HUES64 (cell line): ENCODE results near the gene GCSH.

ENCODE experiments used
- H3K27ac ChIP-seq: 2 replicates; pipeline ENCODE4 v1.7.0; 2013; ENCODE audit warnings: low read depth, low read length, inconsistent platforms
- H3K27me3 ChIP-seq: 2 replicates; pipeline ENCODE4 v1.6.1; 2013; ENCODE audit warnings: mild to moderate bottlenecking, low read length; ENCODE audit not compliant: insufficient read depth
- H3K36me3 ChIP-seq: 2 replicates; pipeline ENCODE4 v1.6.1; 2013; ENCODE audit warnings: mild to moderate bottlenecking, low read length; ENCODE audit not compliant: insufficient read depth
- H3K4me1 ChIP-seq: 2 replicates; pipeline ENCODE4 v1.6.1; 2013; ENCODE audit warnings: mild to moderate bottlenecking, low read length, moderate library complexity; ENCODE audit not compliant: insufficient read depth
- H3K4me3 ChIP-seq: 2 replicates; pipeline ENCODE4 v1.5.1; 2013; ENCODE audit warnings: mild to moderate bottlenecking, low read length, moderate library complexity
- H3K9ac ChIP-seq: 2 replicates; pipeline ENCODE4 v1.6.1; 2013; ENCODE audit warnings: mild to moderate bottlenecking, low read depth, low read length
- H3K9me3 ChIP-seq: 2 replicates; pipeline ENCODE4 v1.6.1; 2013; ENCODE audit warnings: low read depth, low read length; ENCODE audit not compliant: insufficient read depth
- WGBS: fragments of 150-250, 120-280 bp; methylation state at CpG from one replicate; pipeline ENCODE4 v1.1.7; 2013; ENCODE audit warnings: missing lambda C conversion rate; 5-methylcytosine and 5-hydroxymethylcytosine counted together

GCSH gene

DNA sequence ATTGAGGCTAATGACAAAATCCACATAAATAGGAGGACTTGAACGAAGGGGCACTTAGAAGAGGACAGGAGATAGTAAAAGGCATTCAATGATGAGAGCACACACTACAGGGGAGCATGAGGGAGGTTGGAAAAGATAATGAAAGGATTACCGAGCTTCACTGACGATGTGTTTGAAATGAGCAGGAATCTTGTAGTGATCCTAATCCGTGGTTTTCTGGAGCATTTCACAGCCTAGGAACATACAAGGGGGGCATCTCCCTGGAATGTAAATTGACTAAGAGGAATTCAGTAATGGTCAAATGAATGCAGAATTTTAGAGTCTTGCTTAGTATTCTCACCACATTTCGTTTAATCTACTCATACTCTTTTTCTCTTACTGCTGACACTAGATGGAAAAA lies 55.4 kb downstream of the GCSH start:
- H3K9me3 ChIP-seq = no peaks in the 10 kb centered on the region
- H3K27ac ChIP-seq = no peak overlapping the region; the same call in 1 of the 2 replicates
- no peaks in the 10 kb centered on the region; the same call in 1 of the 2 replicates for H3K4me1 ChIP-seq
- 82% methylated on average over 5 of the region's 5 CpGs for WGBS
- no peak overlapping the region for H3K4me3 ChIP-seq
- H3K36me3 ChIP-seq = peaks cover 78% of the 10 kb centered on the region
- H3K9ac ChIP-seq = no peak overlapping the region; the same call in 1 of the 2 replicates
- no peaks in the 10 kb centered on the region for H3K27me3 ChIP-seq

DNA sequence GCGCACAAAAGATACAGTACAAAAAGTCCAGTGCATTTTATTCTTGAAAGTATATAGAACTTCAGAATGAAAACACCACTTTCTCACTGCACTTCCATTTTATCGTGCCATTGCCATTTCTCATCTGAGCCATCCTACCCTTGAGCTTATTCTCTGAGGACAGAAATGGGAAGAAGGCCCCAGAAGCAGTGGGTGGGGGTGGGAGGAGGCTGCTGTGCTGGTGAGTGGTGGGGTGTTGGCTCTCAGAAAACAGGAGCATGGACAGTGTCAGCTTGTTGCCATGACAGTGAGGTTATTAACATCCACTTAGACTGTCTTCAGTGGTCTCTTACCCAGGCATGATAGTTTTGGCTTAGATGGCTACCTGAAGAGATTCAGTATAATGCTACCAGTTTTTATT lies 56.1 kb downstream of the GCSH start:
- H3K36me3 ChIP-seq = peaks cover 71% of the 10 kb centered on the region
- 100% methylated on average over 2 of the region's 2 CpGs for WGBS

DNA sequence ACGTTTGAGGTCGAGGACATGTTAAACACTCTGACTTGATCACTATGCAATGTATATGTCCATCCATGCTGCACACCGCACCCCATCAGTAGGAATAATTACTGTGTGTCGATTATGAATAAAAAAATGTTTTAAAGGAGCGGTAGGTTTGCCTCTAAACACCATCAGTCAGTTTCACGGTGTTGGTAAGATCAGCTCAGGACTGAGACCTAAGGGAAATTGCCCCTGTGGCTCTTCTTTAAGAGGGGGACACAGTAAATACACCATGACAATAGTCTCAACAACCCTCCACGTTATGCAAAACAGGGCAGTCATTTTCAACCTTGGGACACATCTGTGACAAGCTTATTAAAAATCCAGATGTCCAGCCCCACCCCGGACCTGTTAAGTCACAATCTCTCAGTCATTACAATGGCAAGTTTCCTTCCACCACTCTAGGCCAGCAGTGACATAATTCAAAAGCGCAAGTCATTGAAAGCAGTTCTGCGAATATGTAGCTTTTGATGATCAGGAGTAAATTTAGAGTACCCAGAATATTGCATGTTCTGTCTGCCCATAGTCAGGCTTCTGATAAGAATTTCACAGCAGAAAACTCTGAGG lies 59.3 kb downstream of the GCSH start:
- H3K9me3 ChIP-seq = peaks cover 4% of the 10 kb centered on the region; the same call in 1 of the 2 replicates
- WGBS = 35% methylated on average over 10 of the region's 10 CpGs
- no peaks in the 10 kb centered on the region; the same call in 1 of the 2 replicates for H3K4me1 ChIP-seq
- H3K9ac ChIP-seq = peak overlapping the region; percentile 95
- H3K4me3 ChIP-seq = peak overlapping the region; percentile 89
- no peaks in the 10 kb centered on the region for H3K27me3 ChIP-seq
- H3K36me3 ChIP-seq = peaks cover 41% of the 10 kb centered on the region
- H3K27ac ChIP-seq = no peak overlapping the region

More for the DNA sequence above, 56.1 kb downstream of the GCSH start:
- H3K9ac ChIP-seq = no peak overlapping the region
- H3K4me1 ChIP-seq = no peaks in the 10 kb centered on the region; the same call in 1 of the 2 replicates
- no peak overlapping the region for H3K27ac ChIP-seq
- H3K9me3 ChIP-seq = no peaks in the 10 kb centered on the region
- H3K4me3 ChIP-seq = no peak overlapping the region
- no peaks in the 10 kb centered on the region for H3K27me3 ChIP-seq

DNA sequence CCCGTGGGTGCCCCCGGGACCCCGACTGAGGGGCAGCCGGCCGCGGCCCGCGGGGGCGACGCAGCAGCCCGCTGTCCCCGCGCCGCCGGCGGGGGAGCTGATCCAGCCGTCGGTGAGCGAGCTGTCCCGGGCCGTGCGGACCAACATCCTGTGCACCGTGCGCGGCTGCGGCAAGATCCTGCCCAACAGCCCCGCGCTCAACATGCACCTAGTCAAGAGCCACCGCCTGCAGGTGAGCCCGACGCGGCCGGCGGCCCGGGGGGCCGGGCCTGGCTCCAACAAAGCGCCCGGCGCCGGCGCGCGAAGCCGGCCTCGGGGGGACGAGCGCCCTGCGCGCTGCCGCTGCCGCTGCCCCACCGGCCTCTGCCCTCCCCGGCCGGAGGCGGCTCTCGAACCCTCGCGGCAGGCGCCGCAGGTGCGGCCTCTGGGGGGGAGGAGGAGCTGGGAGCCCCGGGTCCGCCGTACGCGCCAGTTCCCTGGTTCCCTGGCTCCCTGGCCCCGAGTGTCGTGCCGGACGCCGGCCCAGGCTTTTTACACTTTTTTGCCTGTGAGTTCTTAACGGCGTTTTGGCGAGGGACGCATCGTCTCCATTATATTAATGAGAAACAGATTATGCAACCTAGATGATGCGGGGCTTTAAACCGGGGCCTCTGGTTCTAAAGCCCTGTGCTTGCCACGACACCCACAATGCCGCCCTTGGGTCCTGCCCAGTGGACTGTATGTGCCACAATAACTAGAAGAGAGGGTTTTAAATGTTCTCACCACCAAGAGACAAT lies 60.0 kb downstream of the GCSH start:
- Histone ChIP-seq H3K4me1 (no peaks in the 10 kb centered on the region; the same call in 1 of the 2 replicates), H3K9ac (peak overlapping the region; percentile 95), H3K27ac (peak overlapping the region; percentile 54; the same call in 1 of the 2 replicates), H3K9me3 (peaks cover 4% of the 10 kb centered on the region; the same call in 1 of the 2 replicates), H3K36me3 (peaks cover 37% of the 10 kb centered on the region), H3K4me3 (peak overlapping the region; percentile 89), H3K27me3 (no peaks in the 10 kb centered on the region)
- WGBS = under 1% methylated on average over 80 of the region's 80 CpGs

DNA sequence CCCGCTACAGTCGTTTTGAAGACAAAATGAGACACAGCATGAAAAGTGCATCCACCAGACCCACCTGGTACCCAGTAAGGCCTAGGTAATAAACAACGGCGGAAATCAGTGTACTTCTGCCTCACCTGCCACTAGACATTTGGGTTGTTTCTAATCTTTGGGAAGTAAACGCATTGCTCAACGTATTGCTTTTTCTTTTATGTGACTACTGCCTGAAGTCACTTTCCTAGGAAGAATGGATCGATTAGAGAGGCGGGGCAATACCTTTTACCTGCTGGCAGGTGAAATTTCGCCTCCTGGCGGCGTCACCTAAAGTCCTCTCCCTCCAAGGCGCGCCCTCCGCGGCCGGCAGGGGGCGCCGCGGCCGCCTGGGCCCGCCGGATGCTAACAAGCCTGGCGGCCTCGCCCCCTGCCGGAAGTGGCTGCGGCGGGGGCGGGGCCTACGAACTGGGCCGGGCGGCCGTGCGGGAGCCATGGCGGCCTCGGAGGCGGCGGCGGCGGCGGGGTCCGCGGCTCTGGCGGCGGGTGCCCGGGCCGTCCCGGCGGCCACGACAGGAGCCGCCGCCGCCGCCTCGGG lies 60.7 kb downstream of the GCSH start, which contains the start of gene ATMIN:
TSS of gene ATMIN (plus strand) at position 445 of the 577 bp plus-strand sequence. CDS start at position 474, 29 bp downstream.
- Histone ChIP-seq H3K4me1 (no peaks in the 10 kb centered on the region; the same call in 1 of the 2 replicates), H3K36me3 (peaks cover 32% of the 10 kb centered on the region), H3K9ac (peak within 1 kb of the TSS; percentile 95), H3K9me3 (peaks cover 4% of the 10 kb centered on the region; the same call in 1 of the 2 replicates), H3K27me3 (no peaks in the 10 kb centered on the region), H3K4me3 (peak within 1 kb of the TSS; percentile 89), H3K27ac (peak within 1 kb of the TSS; percentile 54; the same call in 1 of the 2 replicates)
- WGBS = 9% methylated on average over 54 of the region's 54 CpGs
